Panc1 (cell line): ENCODE results near the gene OPN1SW. TPM values are rescaled to one million over a fixed set of nuclear protein-coding genes. Genes with fewer than 3 reads are reported as not detected.
A peak's percentile ranks its signal among the peaks of the same experiment; 100 is the strongest.

Experiments used
- ATAC-seq: fragments of 200-7000 bp; cut with Tn5 transposase; 2 replicates; pipeline ENCODE4 v1.9.1; 2020; ENCODE audit warnings: mild to moderate bottlenecking, moderate library complexity
- BruUV-seq: library from RNA; stranded (reverse); fragments of 400-500 nt; replicated peaks from 2 replicates; lab custom pipeline; 2021; lab: Mats Ljungman, UMichigan
- CTCF ChIA-PET: fragments of 300-600 bp; sonication (Branson Sonifier 250); formaldehyde crosslinking; loops from one replicate; lab custom pipeline; 2022; ENCODE audit warnings: antibody characterized with exemption; lab: Charles Lee
- POLR2A ChIA-PET: fragments of 300-600 bp; sonication (Branson Sonifier 250); formaldehyde crosslinking; loops from one replicate; lab custom pipeline; 2022; ENCODE audit warnings: antibody characterized with exemption; lab: Charles Lee
- DNase-seq: peaks from one replicate; pipeline ENCODE4 v3.0.0-alpha.2; 2010; ENCODE audit warnings: low read depth, low spot score
- H3K27ac ChIP-seq: 2 replicates; pipeline ENCODE4 v1.5.1; 2011; ENCODE audit warnings: mild to moderate bottlenecking, low read length, inconsistent platforms
- H3K27me3 ChIP-seq: fragments of 200-500 bp; sonication (Bioruptor generic); 2 replicates; pipeline ENCODE4 v1.6.0; 2014; ENCODE audit warnings: low read length, inconsistent platforms; ENCODE audit not compliant: control insufficient read depth, insufficient read depth
- H3K36me3 ChIP-seq: fragments of 200-500 bp; sonication (Bioruptor generic); 2 replicates; pipeline ENCODE4 v1.5.1; 2014; ENCODE audit warnings: inconsistent platforms, mild to moderate bottlenecking, low read length, moderate library complexity; ENCODE audit not compliant: control insufficient read depth, insufficient read depth
- H3K4me1 ChIP-seq: 2 replicates; pipeline ENCODE4 v1.5.1; 2011; ENCODE audit warnings: inconsistent platforms, mild to moderate bottlenecking, low read length, moderate library complexity; ENCODE audit not compliant: control insufficient read depth, insufficient read depth
- H3K4me3 ChIP-seq, 2 experiments: 2 replicates each; pipeline ENCODE4 v1.5.1; 2011 to 2012; ENCODE audit warnings: low read depth in 2 of 2, low read length in 2 of 2, mild to moderate bottlenecking in 2 of 2, inconsistent platforms in 1 of 2, moderate library complexity in 1 of 2
- H3K9me3 ChIP-seq: fragments of 200-500 bp; sonication (Bioruptor generic); 2 replicates; pipeline ENCODE4 v1.5.1; 2014; ENCODE audit warnings: low read depth, mild to moderate bottlenecking, inconsistent platforms, low read length, moderate library complexity; ENCODE audit not compliant: control insufficient read depth, insufficient read depth
- CTCF ChIP-seq: fragments of 450-650 bp; IDR thresholded peaks from 2 replicates; pipeline ENCODE4 v1.5.1; 2017; ENCODE audit warnings: mild to moderate bottlenecking
- POLR2AphosphoS5 ChIP-seq: IDR thresholded peaks from 2 replicates; pipeline ENCODE4 v1.6.1; 2012; ENCODE audit warnings: mild to moderate bottlenecking, low read depth, low read length, moderate library complexity
- REST ChIP-seq, 2 experiments: IDR thresholded peaks; 2 replicates each; pipeline ENCODE4 v1.6.1; 2011 to 2012; ENCODE audit warnings: low read depth in 2 of 2, control low read depth in 1 of 2, low read length in 1 of 2, mild to moderate bottlenecking in 1 of 2, moderate library complexity in 1 of 2; ENCODE audit not compliant: insufficient read depth in 1 of 2
- SIN3A ChIP-seq: IDR thresholded peaks from 2 replicates; pipeline ENCODE4 v1.6.1; 2012; ENCODE audit warnings: low read depth, mild to moderate bottlenecking, low read length, moderate library complexity, borderline replicate concordance; ENCODE audit not compliant: insufficient read depth
- TCF7L2 ChIP-seq: IDR thresholded peaks from 2 replicates; pipeline ENCODE4 v1.6.1; 2011; ENCODE audit warnings: mild to moderate bottlenecking, low read depth, low read length, inconsistent platforms
- in situ Hi-C: cut with HindIII; loops from 2 replicates; pipeline ENCODE4 v1.10.0; 2016; ENCODE audit warnings: low sequenced_read_pairs, low pct_unique_long_range_greater_than_20kb
- intact Hi-C: fragments of 100-400 bp; cut with micrococcal nuclease; formaldehyde crosslinking; loops from one replicate; pipeline ENCODE4 v1.10.0; 2022; ENCODE audit not compliant: unreplicated experiment
- total RNA-seq: library from RNA; stranded (reverse); gene quantifications from one replicate; pipeline ENCODE4 v1.2.1, GENCODE V29; 2021; ENCODE audit not compliant: unreplicated experiment

OPN1SW gene
- total RNA-seq, 1 experiment from 2014 or later: not detected

GRCh38 chr7:128739990-128740682, 35.5 kb downstream of the OPN1SW start:
- BruUV-seq: TSS peak; percentile 80
- H3K36me3 ChIP-seq: peaks cover 5% of the 10 kb centered on the region
- ChIA-PET POLR2A (interaction anchor here (0.7 kb wide), 1 partner anchor 73 kb away, joined by 9 read pairs; no protein-coding TSS in a partner anchor), CTCF (interaction anchor here (0.7 kb wide), 1 partner anchor 264 kb away, joined by 3 read pairs; no protein-coding TSS in a partner anchor)
- ATAC-seq (no peak), DNase-seq (no peak)
- no peaks in the 10 kb centered on the region for H3K9me3 ChIP-seq
- intact Hi-C loops: no loop called here
- in situ Hi-C loops: no loop called here
- no peak for TF ChIP-seq TCF7L2
- TF ChIP-seq SIN3A: no peak
- no peak for TF ChIP-seq REST (IDR thresholded peaks at IDR 0.05; ENCODE audit: insufficient read depth in 1 of 2, low read depth in 2 of 2, low read length in 1 of 2)
- no peak for TF ChIP-seq POLR2AphosphoS5
- TF ChIP-seq CTCF: no peak
- H3K4me1 ChIP-seq: peaks cover 29% of the 10 kb centered on the region
- H3K4me3 ChIP-seq: peak overlapping the region; percentile 83 to 99
- no peaks in the 10 kb centered on the region for H3K27me3 ChIP-seq
- peak overlapping the region; percentile 90 for H3K27ac ChIP-seq

GRCh38 chr7:128739048-128739962, 36.3 kb downstream of the OPN1SW start, which contains the start of gene CALU:
CALU (plus strand) TSS chr7:128739359; CDS start chr7:128748584, 9,225 bp downstream.
- Histone ChIP-seq H3K9me3 (no peaks in the 10 kb centered on the region), H3K36me3 (peaks cover 5% of the 10 kb centered on the region), H3K4me1 (peaks cover 26% of the 10 kb centered on the region), H3K4me3 (peak within 1 kb of the TSS; percentile 83 to 99), H3K27me3 (no peaks in the 10 kb centered on the region), H3K27ac (peak within 1 kb of the TSS; percentile 96)
- intact Hi-C loops (no loop called here), in situ Hi-C loops (no loop called here)
- DNase-seq: peak; percentile 89
- peak; percentile 99 for ATAC-seq
- TF ChIP-seq CTCF (no peak), SIN3A (peak; percentile 68), TCF7L2 (no peak), REST (IDR thresholded peaks at IDR 0.05; ENCODE audit: insufficient read depth in 1 of 2, low read depth in 2 of 2, low read length in 1 of 2) (peak in 1 of 2 experiments; percentile 26; a peak in 1 of 4 replicates), POLR2AphosphoS5 (peak; percentile 97)
- BruUV-seq: no TSS peak
- CTCF ChIA-PET: interaction anchor here (0.6 kb wide), 3 partner anchors 28 to 306 kb away, joined by 4 to 6 read pairs (median 4); no protein-coding TSS in a partner anchor
- POLR2A ChIA-PET: interaction anchor here (0.6 to 0.7 kb wide), 2 partner anchors 61 to 73 kb away, joined by 7 to 9 read pairs; no protein-coding TSS in a partner anchor
